Brain microvascular endothelial cell (primary cell): Measurements from ENCODE around the gene CAMK2N1.

Experiments used
- DNase-seq: peaks from one replicate; pipeline ENCODE4 v3.0.0-alpha.2; 2020
- H3K27ac ChIP-seq: fragments of 250-450 bp; sonication (Bioruptor Pico); 2 replicates; pipeline ENCODE4 v1.5.1; 2020; ENCODE audit warnings: mild to moderate bottlenecking, moderate library complexity
- H3K27me3 ChIP-seq: fragments of 250-450 bp; sonication (Bioruptor Pico); replicated peaks from 2 replicates; pipeline ENCODE4 v1.5.1; 2020; ENCODE audit warnings: mild to moderate bottlenecking
- H3K36me3 ChIP-seq: fragments of 250-450 bp; sonication (Bioruptor Pico); replicated peaks from 2 replicates; pipeline ENCODE4 v1.5.1; 2020; ENCODE audit warnings: mild to moderate bottlenecking
- H3K4me3 ChIP-seq: 2 replicates; pipeline ENCODE4 v1.5.1; 2011; ENCODE audit warnings: low read depth, mild to moderate bottlenecking, control low read depth, low read length, moderate library complexity
- in situ Hi-C: cut with HindIII; loops from 2 replicates; pipeline ENCODE4 v1.10.0; 2017; ENCODE audit warnings: low sequenced_read_pairs, low pct_ligation_motif_present
- TF ChIP-seq, protein P1 (sequence below): IDR thresholded peaks from 2 replicates; pipeline ENCODE4 v1.5.1; 2011; ENCODE audit warnings: low read depth, mild to moderate bottlenecking, moderate library complexity, low read length, control low read depth, inconsistent platforms; ENCODE audit errors: missing control alignments

CAMK2N1 gene

DNA sequence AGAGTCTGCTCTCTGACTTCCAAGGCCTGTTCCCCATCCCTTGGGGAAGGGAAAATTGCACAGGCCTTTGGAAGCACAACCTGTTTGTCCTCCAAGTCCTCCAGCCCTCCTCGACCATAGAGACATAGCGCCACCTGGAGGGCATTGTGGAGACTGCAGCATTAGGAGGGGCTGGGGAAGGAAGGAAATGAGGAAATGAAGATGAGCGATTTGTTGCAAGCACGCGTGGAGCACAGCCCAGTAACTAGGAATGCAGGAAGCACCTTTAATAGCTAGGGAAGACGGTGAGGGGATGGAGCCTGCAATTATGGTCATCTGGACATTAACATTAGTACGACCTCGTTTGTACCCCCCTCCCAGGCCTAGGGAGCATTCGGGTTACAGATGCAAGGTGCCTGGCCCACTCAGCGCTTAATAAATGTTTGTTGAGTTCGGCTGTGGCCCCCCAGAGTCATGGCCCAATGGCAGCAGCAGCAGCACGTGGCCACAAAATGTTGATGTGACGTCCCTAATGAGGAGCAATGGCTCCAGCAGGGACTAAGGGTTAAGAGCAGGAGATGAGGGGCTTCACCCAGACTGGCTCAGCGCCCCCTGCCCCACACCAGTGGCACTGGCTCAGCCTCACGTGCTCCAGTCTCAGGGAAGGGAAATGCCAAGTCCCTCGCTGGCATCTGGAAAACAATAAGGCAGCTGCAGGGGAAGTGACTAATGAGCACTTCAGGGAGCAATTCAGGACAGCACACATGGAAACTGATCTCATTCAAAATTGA is 8.0 kb upstream of the CAMK2N1 start:
- TF ChIP-seq, protein P1, sequence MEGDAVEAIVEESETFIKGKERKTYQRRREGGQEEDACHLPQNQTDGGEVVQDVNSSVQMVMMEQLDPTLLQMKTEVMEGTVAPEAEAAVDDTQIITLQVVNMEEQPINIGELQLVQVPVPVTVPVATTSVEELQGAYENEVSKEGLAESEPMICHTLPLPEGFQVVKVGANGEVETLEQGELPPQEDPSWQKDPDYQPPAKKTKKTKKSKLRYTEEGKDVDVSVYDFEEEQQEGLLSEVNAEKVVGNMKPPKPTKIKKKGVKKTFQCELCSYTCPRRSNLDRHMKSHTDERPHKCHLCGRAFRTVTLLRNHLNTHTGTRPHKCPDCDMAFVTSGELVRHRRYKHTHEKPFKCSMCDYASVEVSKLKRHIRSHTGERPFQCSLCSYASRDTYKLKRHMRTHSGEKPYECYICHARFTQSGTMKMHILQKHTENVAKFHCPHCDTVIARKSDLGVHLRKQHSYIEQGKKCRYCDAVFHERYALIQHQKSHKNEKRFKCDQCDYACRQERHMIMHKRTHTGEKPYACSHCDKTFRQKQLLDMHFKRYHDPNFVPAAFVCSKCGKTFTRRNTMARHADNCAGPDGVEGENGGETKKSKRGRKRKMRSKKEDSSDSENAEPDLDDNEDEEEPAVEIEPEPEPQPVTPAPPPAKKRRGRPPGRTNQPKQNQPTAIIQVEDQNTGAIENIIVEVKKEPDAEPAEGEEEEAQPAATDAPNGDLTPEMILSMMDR, result peak; percentile 98
- no peak overlapping the region for H3K4me3 ChIP-seq
- H3K27me3 ChIP-seq, result no peaks in the 10 kb centered on the region
- DNase-seq, result peak; percentile 68
- H3K27ac ChIP-seq, result no peak overlapping the region
- in situ Hi-C loops, result no loop called here
- peaks cover 6% of the 10 kb centered on the region for H3K36me3 ChIP-seq

DNA sequence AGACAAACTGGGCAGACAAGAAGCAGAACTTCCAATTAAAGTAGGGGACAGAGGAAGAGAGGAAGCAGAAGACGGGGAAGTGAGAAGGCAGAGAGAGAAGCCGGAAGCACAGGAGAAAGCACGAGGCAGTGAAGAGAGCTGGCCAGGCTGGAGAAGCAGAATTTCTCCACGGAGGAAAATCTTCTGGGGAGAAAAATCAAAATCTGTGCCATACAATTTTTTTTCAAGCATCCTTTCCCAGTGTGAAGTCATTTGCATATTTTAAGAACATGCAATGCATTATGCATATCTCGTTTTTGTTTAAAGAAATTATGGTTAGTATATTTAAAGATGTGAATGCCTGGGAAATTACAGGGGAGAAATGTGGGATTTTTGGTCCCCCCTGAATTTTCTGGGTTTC is 7.3 kb upstream of the CAMK2N1 start:
- Histone ChIP-seq H3K4me3 (no peak overlapping the region), H3K27me3 (peaks cover 4% of the 10 kb centered on the region), H3K27ac (no peak overlapping the region), H3K36me3 (no peaks in the 10 kb centered on the region)
- in situ Hi-C loops, result no loop called here
- no peak for DNase-seq
- TF ChIP-seq, protein P1, result no peak

DNA sequence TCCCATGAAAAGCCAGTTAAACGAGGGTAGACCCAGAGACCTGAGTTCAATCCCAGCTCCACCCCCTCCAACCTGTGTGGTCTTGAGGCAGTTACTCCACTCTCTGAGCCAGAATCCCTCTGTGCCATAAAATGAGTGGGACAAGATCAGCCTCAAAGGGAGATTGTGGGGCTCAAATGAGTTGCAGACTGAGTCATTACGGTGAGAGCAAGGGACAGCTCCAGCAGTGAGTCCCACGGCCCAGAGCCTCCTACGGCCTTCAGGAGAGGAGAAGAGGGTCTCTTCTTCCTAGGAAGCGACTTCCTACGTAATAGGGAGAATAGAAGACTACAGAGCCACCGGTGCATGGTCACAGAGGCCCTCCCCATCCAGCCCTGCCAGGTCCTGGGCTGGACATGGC is 6.7 kb upstream of the CAMK2N1 start:
- in situ Hi-C loops, result no loop called here

DNA sequence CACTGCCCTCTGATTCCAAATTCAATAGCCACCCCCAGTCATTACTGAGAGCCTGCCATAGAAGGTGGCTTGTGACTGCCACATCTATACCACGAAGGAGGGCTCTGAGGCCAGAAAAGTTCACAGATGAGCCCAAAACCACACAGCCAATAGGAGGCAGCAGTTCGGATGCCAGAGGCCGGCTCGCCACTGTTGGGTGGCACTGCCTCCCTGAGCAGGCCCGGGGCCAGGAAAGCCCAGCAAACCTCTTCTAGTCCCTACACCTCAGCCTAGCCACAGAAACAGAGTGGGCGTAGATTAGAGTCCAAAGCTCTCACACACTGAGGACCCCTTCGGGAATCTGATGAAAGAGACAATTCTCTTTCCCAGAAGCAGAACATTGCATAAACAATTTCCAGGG is 5.9 kb upstream of the CAMK2N1 start:
- in situ Hi-C loops, result no loop called here
- Histone ChIP-seq H3K27ac (no peak overlapping the region), H3K27me3 (peaks cover 10% of the 10 kb centered on the region), H3K36me3 (no peaks in the 10 kb centered on the region), H3K4me3 (no peak overlapping the region)
- TF ChIP-seq, protein P1, result no peak
- no peak for DNase-seq

More for the DNA sequence above, 6.7 kb upstream of the CAMK2N1 start:
- Histone ChIP-seq H3K27me3 (peaks cover 6% of the 10 kb centered on the region), H3K27ac (no peak overlapping the region), H3K36me3 (no peaks in the 10 kb centered on the region), H3K4me3 (no peak overlapping the region)
- TF ChIP-seq, protein P1, result no peak
- DNase-seq, result no peak

DNA sequence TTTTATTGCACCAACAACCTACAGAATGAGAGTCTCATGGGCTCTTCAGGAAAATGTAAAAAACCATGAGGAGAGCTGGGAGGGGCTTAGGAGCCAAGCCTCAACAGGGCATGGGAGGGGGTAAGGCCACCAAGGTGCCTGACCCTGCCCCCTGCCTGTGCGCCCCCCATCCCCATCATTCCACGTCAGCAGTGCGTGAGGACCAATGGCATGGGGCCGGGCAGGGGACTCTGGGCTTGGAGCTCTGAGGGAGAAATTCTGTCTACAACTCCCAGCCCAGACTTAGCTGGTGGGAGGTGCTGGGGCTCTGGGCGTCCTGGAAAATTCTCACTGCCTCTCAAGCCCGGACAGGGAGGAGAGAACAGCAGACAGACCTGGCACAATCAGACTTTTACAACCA is 5.2 kb upstream of the CAMK2N1 start:
- TF ChIP-seq, protein P1, result no peak
- H3K36me3 ChIP-seq, result no peaks in the 10 kb centered on the region
- no peak overlapping the region for H3K27ac ChIP-seq
- H3K4me3 ChIP-seq, result no peak overlapping the region
- in situ Hi-C loops, result no loop called here
- DNase-seq, result no peak
- peaks cover 16% of the 10 kb centered on the region for H3K27me3 ChIP-seq

DNA sequence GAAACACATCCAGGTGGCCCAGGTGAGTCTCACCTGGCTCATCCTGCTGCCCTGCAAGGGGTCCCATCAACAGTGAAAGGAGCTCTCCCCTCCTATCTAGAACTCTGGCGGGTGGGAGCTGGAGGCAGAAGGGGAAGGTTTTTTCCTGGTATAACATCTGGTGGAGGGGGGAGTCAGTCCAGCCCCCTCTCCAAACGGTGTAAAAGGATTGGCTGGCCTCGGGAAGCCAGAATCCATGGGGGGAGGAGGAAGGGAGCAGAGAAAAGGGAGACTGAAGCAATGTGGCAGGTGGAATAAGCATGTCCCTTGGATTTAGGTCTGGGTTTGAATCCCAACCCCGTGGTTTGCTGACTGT is 1.2 kb upstream of the CAMK2N1 start:
- Histone ChIP-seq H3K27me3 (peaks cover 16% of the 10 kb centered on the region), H3K27ac (no peak overlapping the region), H3K4me3 (no peak overlapping the region), H3K36me3 (no peaks in the 10 kb centered on the region)
- TF ChIP-seq, protein P1, result no peak
- in situ Hi-C loops, result no loop called here
- no peak for DNase-seq
